ENCODE data around the gene MEIS1.

DNA sequence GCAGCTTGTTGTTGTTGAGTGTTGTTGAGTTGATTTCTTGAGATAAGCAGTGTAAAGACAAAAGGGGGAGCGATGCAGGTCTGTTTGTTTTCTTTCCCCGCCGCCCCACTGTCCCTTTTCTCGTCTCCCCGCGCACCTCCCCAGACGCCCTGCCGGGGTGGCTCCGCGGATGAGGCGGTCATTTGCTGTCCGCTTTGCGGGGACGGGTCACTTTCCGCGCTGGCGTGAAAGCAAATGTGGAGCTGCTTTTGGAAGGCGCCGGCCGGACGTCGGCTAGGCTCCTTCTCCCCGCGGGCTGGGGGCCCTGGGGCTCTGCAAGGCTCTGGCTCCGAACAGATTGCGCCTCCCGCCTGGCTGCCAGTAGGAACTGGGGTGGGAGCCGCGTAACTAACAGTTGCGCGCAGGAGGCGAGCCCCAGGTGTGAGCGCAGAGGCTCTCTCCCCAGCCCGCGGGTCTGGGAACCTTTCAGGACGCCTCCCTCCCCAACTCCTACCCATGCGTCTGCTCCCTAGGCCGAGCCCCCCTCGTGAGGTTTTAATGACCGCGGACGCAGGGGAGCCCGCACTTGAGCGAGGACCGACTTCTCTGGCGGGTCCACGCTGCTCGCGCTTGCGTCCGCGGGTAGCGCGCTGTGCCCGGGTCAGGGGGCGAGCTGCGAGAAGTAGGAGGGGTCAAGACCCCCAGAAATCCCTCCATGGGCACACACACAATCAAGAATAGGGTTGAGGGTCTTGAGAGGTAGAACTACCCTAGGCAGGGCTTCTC, 146.6 kb downstream of the MEIS1 start:
- TF ChIP-seq CTCF (conservative IDR thresholded peaks at IDR 0.05) (no peak), EZH2 (IDR thresholded peaks at IDR 0.05; ENCODE audit: low read depth) (no peak)
